Endothelial cell of umbilical vein (primary cell): ENCODE data around the gene DCK. TPM values are rescaled to one million over a fixed set of nuclear protein-coding genes. Genes with fewer than 3 reads are reported as not detected.

Source experiments
- BruUV-seq: library from RNA; stranded (reverse); fragments of 400-500 nt; replicated peaks from 2 replicates; lab custom pipeline; 2021; lab: Mats Ljungman, UMichigan
- CTCF ChIA-PET: fragments of 300-600, 350-600 bp; sonication (Branson Sonifier 250); formaldehyde crosslinking; loops from one replicate; lab custom pipeline; 2021; ENCODE audit warnings: antibody characterized with exemption, inconsistent platforms; lab: Charles Lee
- POLR2A ChIA-PET: fragments of 300-600, 350-600 bp; sonication (Branson Sonifier 250); formaldehyde crosslinking; loops from one replicate; lab custom pipeline; 2021; ENCODE audit warnings: antibody characterized with exemption, inconsistent platforms; lab: Charles Lee
- DNase-seq: peaks from one replicate; pipeline ENCODE4 v3.0.0-alpha.2; 2011; ENCODE audit warnings: low read depth, low spot score
- FAIRE-seq: peaks from 2 replicates; lab custom pipeline; 2011; peaks lifted over from hg19 to GRCh38; lab: Jason Lieb, UNC
- H2AFZ ChIP-seq: 2 replicates; pipeline ENCODE4 v1.6.0; 2012; ENCODE audit warnings: low read depth, low read length, control low read depth, inconsistent platforms
- H3K27ac ChIP-seq: 2 replicates; pipeline ENCODE4 v1.5.1; 2011; ENCODE audit warnings: low read depth, mild to moderate bottlenecking, control low read depth, low read length, moderate library complexity; ENCODE audit not compliant: insufficient read depth
- H3K27me3 ChIP-seq, 2 experiments: 2 replicates each; pipeline versions ENCODE4 v1.6.0 to v1.6.1; 2011; ENCODE audit warnings: low read length in 2 of 2, mixed read lengths in 1 of 2; ENCODE audit not compliant: control insufficient read depth in 2 of 2, insufficient read depth in 2 of 2
- H3K36me3 ChIP-seq, 2 experiments: 2 replicates in 1 of 2; 3 replicates in 1 of 2; pipeline ENCODE4 v1.5.1; 2011; ENCODE audit warnings: low read length in 2 of 2, mild to moderate bottlenecking in 1 of 2, moderate library complexity in 1 of 2; ENCODE audit not compliant: control insufficient read depth in 2 of 2, insufficient read depth in 2 of 2; ENCODE audit errors: extremely low read depth in 1 of 2
- H3K4me1 ChIP-seq: 3 replicates; pipeline ENCODE4 v1.5.1; 2011; ENCODE audit warnings: mild to moderate bottlenecking, low read length; ENCODE audit not compliant: control insufficient read depth, insufficient read depth; ENCODE audit errors: extremely low read depth
- H3K4me2 ChIP-seq: 2 replicates; pipeline ENCODE4 v1.6.1; 2011; ENCODE audit warnings: low read length, control low read depth, mixed read lengths; ENCODE audit not compliant: insufficient read depth
- H3K4me3 ChIP-seq, 3 experiments: fragments of 200-600 bp in 1 of 3; sonication (generic), shearing (Covaris generic) in 1 of 3; replicated peaks in 1 of 3; 2 replicates each; pipeline ENCODE4 v1.5.1; 2011 to 2016; ENCODE audit warnings: control low read depth in 3 of 3, low read length in 3 of 3, mild to moderate bottlenecking in 2 of 3, inconsistent platforms in 1 of 3, low read depth in 1 of 3, moderate library complexity in 1 of 3; ENCODE audit not compliant: insufficient read depth in 1 of 3
- H3K79me2 ChIP-seq: 2 replicates; pipeline ENCODE4 v1.6.0; 2012; ENCODE audit warnings: low read length, inconsistent platforms; ENCODE audit not compliant: control insufficient read depth, insufficient read depth
- H3K9ac ChIP-seq: replicated peaks from 2 replicates; pipeline ENCODE3; 2011; ENCODE audit warnings: low read length, control low read depth; ENCODE audit not compliant: insufficient read depth; ENCODE audit errors: extremely low read depth
- H3K9me1 ChIP-seq: replicated peaks from 3 replicates; pipeline ENCODE4 v1.6.0; 2011; ENCODE audit warnings: mild to moderate bottlenecking, low read length; ENCODE audit not compliant: control insufficient read depth, insufficient read depth; ENCODE audit errors: extremely low read depth
- H3K9me3 ChIP-seq: replicated peaks from 2 replicates; pipeline ENCODE4 v1.5.1; 2012; ENCODE audit warnings: low read length, inconsistent platforms; ENCODE audit not compliant: control insufficient read depth, insufficient read depth
- H4K20me1 ChIP-seq: replicated peaks from 2 replicates; pipeline ENCODE3; 2011; ENCODE audit warnings: mild to moderate bottlenecking, low read length; ENCODE audit not compliant: control insufficient read depth, insufficient read depth; ENCODE audit errors: extremely low read depth
- CTCF ChIP-seq, 2 donors: IDR thresholded peaks; 1 replicate in 1 of 2; 2 replicates in 1 of 2; pipeline ENCODE4 v1.5.1; 2011; ENCODE audit warnings: low read length in 2 of 2, mild to moderate bottlenecking in 2 of 2, moderate library complexity in 2 of 2, control low read depth in 1 of 2, inconsistent platforms in 1 of 2, low read depth in 1 of 2; ENCODE audit not compliant: insufficient read depth in 1 of 2; ENCODE audit errors: extremely low read depth in 1 of 2
- EZH2 ChIP-seq: IDR thresholded peaks from 2 replicates; pipeline ENCODE4 v1.6.1; 2012; ENCODE audit warnings: borderline replicate concordance, low read depth, mild to moderate bottlenecking, moderate library complexity, low read length, inconsistent platforms; ENCODE audit not compliant: severe bottlenecking
- FOS ChIP-seq: IDR thresholded peaks from 2 replicates; pipeline ENCODE4 v1.6.1; 2011; ENCODE audit warnings: mild to moderate bottlenecking, low read length, moderate library complexity, borderline replicate concordance; ENCODE audit not compliant: insufficient read depth
- MAX ChIP-seq: IDR thresholded peaks from 2 replicates; pipeline ENCODE4 v1.6.1; 2011; ENCODE audit not compliant: insufficient read depth, insufficient read length
- MYC ChIP-seq: IDR thresholded peaks from one replicate; pipeline ENCODE4 v1.6.1; 2011; ENCODE audit warnings: mild to moderate bottlenecking, low read depth, low read length
- POLR2A ChIP-seq: IDR thresholded peaks from 2 replicates; pipeline ENCODE4 v1.6.1; 2012; ENCODE audit warnings: low read depth, mild to moderate bottlenecking, control low read depth, low read length
- POLR2AphosphoS5 ChIP-seq: IDR thresholded peaks from 2 replicates; pipeline ENCODE4 v1.6.1; 2012; ENCODE audit warnings: low read depth, mild to moderate bottlenecking, control low read depth, low read length, moderate library complexity; ENCODE audit not compliant: insufficient read depth
- dilution Hi-C: fragments of 300-500 bp; cut with MboI; formaldehyde crosslinking; loops from one replicate; pipeline ENCODE4 v1.15.0; 2019; ENCODE audit warnings: low sequenced_read_pairs; ENCODE audit not compliant: extremely low pct_ligation_motif_present
- intact Hi-C: fragments of 100-400 bp; cut with micrococcal nuclease; formaldehyde crosslinking; loops from one replicate; pipeline ENCODE4 v1.10.0; 2022
- polyA plus RNA-seq, 4 experiments: library from polyadenylated mRNA; depleted of rRNA in 3 of 4; stranded (reverse) in 3 of 4; unstranded in 1 of 4; fragments of >200 nt; gene quantifications; 2 replicates each; pipeline versions ENCODE4 v1.2.1 to v1.2.3, GENCODE V29; 2011 to 2012; ENCODE audit warnings: missing spikeins in 1 of 4
- total RNA-seq: library from RNA; stranded (reverse); gene quantifications from 2 replicates; pipeline ENCODE4 v1.2.3, GENCODE V29; 2021

DCK gene
- total and polyA plus RNA-seq, 2 donors (not counting 3 experiments of a cell fraction or from before 2014, with no cell fraction given) = 4.8 to 19.9 TPM

GRCh38 chr4:71064521-71064920 lies 71.1 kb downstream of the DCK start:
- Histone ChIP-seq H3K27ac (no peak overlapping the region), H3K9me3 (no peaks in the 10 kb centered on the region), H3K4me2 (no peak overlapping the region), H3K27me3 (no peaks in the 10 kb centered on the region), H3K79me2 (no peaks in the 10 kb centered on the region), H3K4me1 (no peaks in the 10 kb centered on the region), H3K9me1 (no peaks in the 10 kb centered on the region), H3K4me3 (no peak overlapping the region), H3K9ac (no peak overlapping the region), H4K20me1 (no peaks in the 10 kb centered on the region), H3K36me3 (no peaks in the 10 kb centered on the region), H2AFZ (no peak overlapping the region)
- TF ChIP-seq FOS (no peak), POLR2AphosphoS5 (no peak), CTCF (IDR thresholded peaks at IDR 0.05; ENCODE audit: extremely low read depth in 1 of 2, insufficient read depth in 1 of 2, low read depth in 1 of 2, low read length in 2 of 2) (no peak), MAX (no peak), MYC (no peak), POLR2A (no peak), EZH2 (no peak)
- BruUV-seq = no TSS peak
- FAIRE-seq (no peak), DNase-seq (no peak)
- POLR2A ChIA-PET = no interaction called here
- CTCF ChIA-PET = interaction anchor here (1.4 kb wide), 1 partner anchor 54 kb away, joined by 4 read pairs; no protein-coding TSS in a partner anchor
- intact Hi-C loops (no loop called here), dilution Hi-C loops (no loop called here)
